CD14-positive monocyte (primary cell): ENCODE data around the gene SNRNP35. TPM values are rescaled to one million over a fixed set of nuclear protein-coding genes. Genes with fewer than 3 reads are reported as not detected.
"Not testable (repeated sequence)": the region's sequence is repeated elsewhere in the genome, so short reads cannot be mapped to it uniquely, and the experiment has no call there.

Experiments
- DNase-seq, 3 donors: peaks; one replicate each; pipeline ENCODE4 v3.0.0-alpha.2; 2011 to 2022
- H2AFZ ChIP-seq: 2 replicates; pipeline ENCODE4 v1.6.0; 2012; ENCODE audit warnings: mild to moderate bottlenecking, low read depth, low read length, inconsistent platforms; ENCODE audit not compliant: insufficient read depth, poor library complexity, severe bottlenecking
- H3K27ac ChIP-seq, 2 donors: 1 replicate in 1 of 2; 2 replicates in 1 of 2; pipeline ENCODE4 v1.5.1; 2012 to 2013; ENCODE audit warnings: low read length in 2 of 2, control low read depth in 1 of 2, inconsistent platforms in 1 of 2, low read depth in 1 of 2, mild to moderate bottlenecking in 1 of 2
- H3K27me3 ChIP-seq, 2 donors: one replicate each; pipeline versions ENCODE4 v1.6.0 to v1.6.1; 2011 to 2013; ENCODE audit warnings: low read length in 2 of 2; ENCODE audit not compliant: control insufficient read depth in 2 of 2, insufficient read depth in 2 of 2
- H3K36me3 ChIP-seq, 2 donors: replicated peaks in 1 of 2; 1 replicate in 1 of 2; 2 replicates in 1 of 2; pipeline versions ENCODE4 v1.5.1 to v1.6.1; 2012 to 2013; ENCODE audit warnings: low read length in 2 of 2, control low read depth in 1 of 2, inconsistent platforms in 1 of 2, mild to moderate bottlenecking in 1 of 2; ENCODE audit not compliant: insufficient read depth in 2 of 2, control insufficient read depth in 1 of 2
- H3K4me1 ChIP-seq, 2 donors: 1 replicate in 1 of 2; 2 replicates in 1 of 2; pipeline versions ENCODE4 v1.5.1 to v1.6.1; 2012 to 2013; ENCODE audit warnings: low read length in 2 of 2, control low read depth in 1 of 2, inconsistent platforms in 1 of 2, mild to moderate bottlenecking in 1 of 2, moderate library complexity in 1 of 2; ENCODE audit not compliant: insufficient read depth in 2 of 2, control insufficient read depth in 1 of 2
- H3K4me2 ChIP-seq: replicated peaks from 2 replicates; pipeline ENCODE3; 2012; ENCODE audit warnings: low read length, moderate library complexity, mild to moderate bottlenecking; ENCODE audit not compliant: poor library complexity, severe bottlenecking; ENCODE audit errors: extremely low read depth
- H3K4me3 ChIP-seq, 3 experiments: fragments of 200-600 bp in 1 of 3; sonication (generic) in 1 of 3; replicated peaks in 1 of 3; 1 replicate in 2 of 3; 2 replicates in 1 of 3; pipeline ENCODE4 v1.5.1; 2011 to 2013; ENCODE audit warnings: low read length in 3 of 3, mild to moderate bottlenecking in 3 of 3, control low read depth in 2 of 3, low read depth in 2 of 3, inconsistent platforms in 1 of 3, moderate library complexity in 1 of 3
- H3K79me2 ChIP-seq: 2 replicates; pipeline ENCODE4 v1.6.0; 2012; ENCODE audit warnings: mild to moderate bottlenecking, control low read depth, inconsistent platforms, low read length, moderate library complexity; ENCODE audit not compliant: insufficient read depth
- H3K9ac ChIP-seq: 2 replicates; pipeline ENCODE4 v1.6.0; 2017; ENCODE audit warnings: low read length, mild to moderate bottlenecking; ENCODE audit not compliant: insufficient read depth, poor library complexity, severe bottlenecking
- H3K9me3 ChIP-seq, 2 donors: replicated peaks in 1 of 2; 1 replicate in 1 of 2; 2 replicates in 1 of 2; pipeline versions ENCODE4 v1.5.1 to v1.6.1; 2012 to 2013; ENCODE audit warnings: low read length in 2 of 2, control low read depth in 1 of 2; ENCODE audit not compliant: control insufficient read depth in 1 of 2, insufficient read depth in 1 of 2
- H4K20me1 ChIP-seq: 2 replicates; pipeline ENCODE4 v1.6.0; 2012; ENCODE audit warnings: mild to moderate bottlenecking, low read length, control low read depth, moderate library complexity; ENCODE audit not compliant: insufficient read depth
- H3K27ac Mint-ChIP-seq, 7 donors: one replicate each; pipeline ENCODE4 v1.8.0; 2020; ENCODE audit warnings: mild to moderate bottlenecking in 7 of 7, mixed read lengths in 7 of 7, moderate library complexity in 6 of 7, inconsistent platforms in 2 of 7
- H3K27me3 Mint-ChIP-seq, 3 donors: one replicate each; pipeline ENCODE4 v1.8.0; 2021 to 2022; ENCODE audit warnings: low read depth in 3 of 3, mild to moderate bottlenecking in 3 of 3, mixed read lengths in 3 of 3, moderate library complexity in 3 of 3, inconsistent platforms in 1 of 3
- H3K36me3 Mint-ChIP-seq, 2 donors: one replicate each; pipeline ENCODE4 v1.8.0; 2020; ENCODE audit warnings: mixed read lengths in 2 of 2, inconsistent platforms in 1 of 2, mild to moderate bottlenecking in 1 of 2
- H3K4me1 Mint-ChIP-seq: one replicate; pipeline ENCODE4 v1.8.0; 2020; ENCODE audit warnings: mild to moderate bottlenecking, mixed read lengths
- H3K4me3 Mint-ChIP-seq, 2 donors: one replicate each; pipeline ENCODE4 v1.8.0; 2020; ENCODE audit warnings: mild to moderate bottlenecking in 2 of 2, mixed read lengths in 2 of 2, moderate library complexity in 1 of 2
- H3K9me3 Mint-ChIP-seq, 7 donors: one replicate each; pipeline ENCODE4 v1.8.0; 2020 to 2022; ENCODE audit warnings: mixed read lengths in 7 of 7, mild to moderate bottlenecking in 6 of 7, moderate library complexity in 6 of 7, inconsistent platforms in 2 of 7
- WGBS: methylation state at CpG from one replicate; pipeline ENCODE4 v1.1.5; 2013; ENCODE audit warnings: missing lambda C conversion rate; ENCODE audit not compliant: insufficient coverage; 5-methylcytosine and 5-hydroxymethylcytosine counted together
- intact Hi-C, 2 donors: fragments of 100-400 bp; cut with micrococcal nuclease; formaldehyde crosslinking; loops; one replicate each; pipeline versions ENCODE4 v1.15.0 to v1.15.1; 2023
- polyA plus RNA-seq, 3 donors: library from polyadenylated mRNA; depleted of rRNA in 1 of 3; unstranded in 2 of 3; stranded (reverse) in 1 of 3; fragments of 300-500 nt in 2 of 3; fragments of >200 nt in 1 of 3; fragmentation: Illumina TruSeq in 2 of 3; gene quantifications; 1 replicate in 2 of 3; 2 replicates in 1 of 3; pipeline ENCODE4 v1.2.3, GENCODE V29; 2012 to 2021
- TF ChIP-seq, protein P1 (sequence below): fragments of 200-600 bp; IDR thresholded peaks from one replicate; pipeline ENCODE4 v1.8.0; 2022; ENCODE audit warnings: antibody characterized with exemption, mild to moderate bottlenecking

The SNRNP35 gene
- polyA plus RNA-seq, 3 donors, result 13.4 to 19.5 (median 16.7) TPM

DNA sequence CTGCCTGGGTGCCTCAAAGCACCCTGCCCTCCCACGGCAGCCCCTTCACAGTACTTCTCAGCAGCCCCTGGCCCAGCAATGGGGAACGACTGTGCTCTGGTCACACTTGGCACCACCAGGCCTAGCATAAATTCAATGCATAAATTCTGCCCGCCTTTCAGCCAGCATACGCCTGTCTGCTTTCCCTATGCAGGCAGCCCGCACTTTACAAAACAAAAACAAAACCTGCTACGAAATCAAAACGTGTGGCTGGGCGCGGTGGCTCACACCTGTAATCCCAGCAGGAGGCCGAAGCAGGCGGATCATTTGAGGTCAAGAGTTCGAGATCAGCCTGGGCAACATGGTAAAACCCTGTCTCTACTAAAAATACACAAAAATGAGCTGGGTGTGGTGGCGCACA is 33.5 kb downstream of the SNRNP35 start:
- Mint-ChIP-seq H3K9me3 (peaks cover 0 to 2% (median 0%) of the 10 kb centered on the region in 7 donors), H3K4me1 (peaks cover 12% of the 10 kb centered on the region), H3K4me3 (no peak overlapping the region), H3K36me3 (no peaks in the 10 kb centered on the region), H3K27me3 (peaks cover 0 to 12% (median 6%) of the 10 kb centered on the region in 3 donors), H3K27ac (no peak overlapping the region)
- no peak overlapping the region for H3K4me3 ChIP-seq
- H3K27ac ChIP-seq, result no peak overlapping the region
- no peak overlapping the region for H2AFZ ChIP-seq
- TF ChIP-seq, protein P1, sequence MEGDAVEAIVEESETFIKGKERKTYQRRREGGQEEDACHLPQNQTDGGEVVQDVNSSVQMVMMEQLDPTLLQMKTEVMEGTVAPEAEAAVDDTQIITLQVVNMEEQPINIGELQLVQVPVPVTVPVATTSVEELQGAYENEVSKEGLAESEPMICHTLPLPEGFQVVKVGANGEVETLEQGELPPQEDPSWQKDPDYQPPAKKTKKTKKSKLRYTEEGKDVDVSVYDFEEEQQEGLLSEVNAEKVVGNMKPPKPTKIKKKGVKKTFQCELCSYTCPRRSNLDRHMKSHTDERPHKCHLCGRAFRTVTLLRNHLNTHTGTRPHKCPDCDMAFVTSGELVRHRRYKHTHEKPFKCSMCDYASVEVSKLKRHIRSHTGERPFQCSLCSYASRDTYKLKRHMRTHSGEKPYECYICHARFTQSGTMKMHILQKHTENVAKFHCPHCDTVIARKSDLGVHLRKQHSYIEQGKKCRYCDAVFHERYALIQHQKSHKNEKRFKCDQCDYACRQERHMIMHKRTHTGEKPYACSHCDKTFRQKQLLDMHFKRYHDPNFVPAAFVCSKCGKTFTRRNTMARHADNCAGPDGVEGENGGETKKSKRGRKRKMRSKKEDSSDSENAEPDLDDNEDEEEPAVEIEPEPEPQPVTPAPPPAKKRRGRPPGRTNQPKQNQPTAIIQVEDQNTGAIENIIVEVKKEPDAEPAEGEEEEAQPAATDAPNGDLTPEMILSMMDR, result no peak
- H3K79me2 ChIP-seq, result no peaks in the 10 kb centered on the region
- no peaks in the 10 kb centered on the region for H4K20me1 ChIP-seq
- DNase-seq, result no peak
- H3K4me1 ChIP-seq, result peaks cover 0 to 4% of the 10 kb centered on the region in 2 donors
- no peaks in the 10 kb centered on the region for H3K9me3 ChIP-seq
- intact Hi-C loops, result no loop called here
- no peaks in the 10 kb centered on the region for H3K27me3 ChIP-seq
- WGBS, result 98% methylated on average over 12 of the region's 13 CpGs
- no peak overlapping the region for H3K9ac ChIP-seq
- no peak overlapping the region for H3K4me2 ChIP-seq
- H3K36me3 ChIP-seq, result no peaks in the 10 kb centered on the region

DNA sequence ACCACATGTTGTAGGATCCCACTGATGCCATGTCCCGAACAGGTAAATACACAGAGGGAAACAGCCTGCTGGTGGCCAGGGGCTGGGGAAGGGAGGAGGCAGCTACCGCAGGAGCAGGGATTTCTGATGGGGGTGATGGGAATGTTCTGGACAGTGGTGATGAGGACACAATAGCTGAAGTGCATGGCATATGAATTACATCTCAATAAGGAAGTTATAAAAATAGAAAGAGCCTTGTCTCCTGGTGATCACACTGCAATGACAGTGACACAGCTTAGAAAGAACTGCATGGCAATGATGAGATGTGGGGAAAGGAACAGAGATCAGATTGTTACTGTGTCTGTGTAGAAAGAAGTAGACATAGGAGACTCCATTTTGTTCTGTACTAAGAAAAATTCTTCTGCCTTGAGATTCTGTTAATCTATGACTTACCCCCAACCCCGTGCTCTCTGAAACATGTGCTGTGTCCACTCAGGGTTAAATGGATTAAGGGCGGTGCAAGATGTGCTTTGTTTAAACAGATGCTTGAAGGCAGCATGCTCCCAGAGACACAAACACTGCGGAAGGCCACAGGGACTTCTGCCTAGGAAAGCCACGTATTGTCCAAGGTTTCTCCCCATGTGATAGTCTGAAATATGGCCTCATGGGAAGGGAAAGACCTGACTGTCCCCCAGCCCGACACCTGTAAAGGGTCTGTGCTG is 34.5 kb downstream of the SNRNP35 start:
- intact Hi-C loops, H3K27me3 Mint-ChIP-seq, H3K4me3 Mint-ChIP-seq, H3K36me3 Mint-ChIP-seq, H3K4me3 ChIP-seq, H3K79me2 ChIP-seq, H3K4me1 ChIP-seq, H3K27ac ChIP-seq, H3K27me3 ChIP-seq, H4K20me1 ChIP-seq, H3K9me3 ChIP-seq, H3K36me3 ChIP-seq, H3K9me3 Mint-ChIP-seq, H3K9ac ChIP-seq, H2AFZ ChIP-seq, H3K4me2 ChIP-seq: not testable (repeated sequence)
- H3K4me1 Mint-ChIP-seq, result peaks cover 12% of the 10 kb centered on the region
- WGBS, result 90% methylated on average over 4 of the region's 7 CpGs
- peak in 2 of 3 donors; percentile 5 to 8 for DNase-seq
- H3K27ac Mint-ChIP-seq, result peak overlapping the region in 5 of 7 donors; percentile 8 to 68 (median 52)
